GM12878 (cell line): Measurements from ENCODE around the gene TMEM255B.

Experiments
- BHLHE40 ChIP-seq, 2 experiments: fragments of 450-650 bp in 1 of 2; IDR thresholded peaks; 2 replicates each; pipeline ENCODE4 v1.6.1; 2011 to 2017; ENCODE audit warnings: low read depth in 2 of 2, borderline replicate concordance in 1 of 2, improper control_type of control experiment in 1 of 2, low read length in 1 of 2, mild to moderate bottlenecking in 1 of 2
- CTCF ChIP-seq, 3 experiments: IDR thresholded peaks in 2 of 3; conservative IDR thresholded peaks in 1 of 3; 2 replicates each; pipeline ENCODE4 v1.5.1; 2011; ENCODE audit warnings: low read depth in 3 of 3, low read length in 3 of 3, mild to moderate bottlenecking in 3 of 3, control low read depth in 2 of 3, moderate library complexity in 2 of 3, inconsistent platforms in 1 of 3, mixed read lengths in 1 of 3; ENCODE audit not compliant: control insufficient read depth in 2 of 3, insufficient read depth in 1 of 3; ENCODE audit errors: extremely low read depth in 1 of 3
- DPF2 ChIP-seq: fragments of 450-650 bp; IDR thresholded peaks from 2 replicates; pipeline ENCODE4 v1.6.1; 2017; ENCODE audit warnings: mild to moderate bottlenecking
- KDM1A ChIP-seq: fragments of 200-600 bp; sonication (generic); IDR thresholded peaks from 2 replicates; pipeline ENCODE4 v1.6.1; 2016; ENCODE audit warnings: borderline replicate concordance
- POLR2A ChIP-seq: IDR thresholded peaks from 2 replicates; pipeline ENCODE4 v1.6.1; 2011; ENCODE audit warnings: low read depth, mild to moderate bottlenecking, low read length
- TARDBP ChIP-seq: IDR thresholded peaks from 2 replicates; pipeline ENCODE4 v1.6.1; 2016; ENCODE audit warnings: borderline replicate concordance

GRCh38 chr13:113843063-113843654 is 84.1 kb downstream of the TMEM255B start:
- TF ChIP-seq POLR2A (no peak), CTCF (IDR thresholded peaks at IDR 0.05 in 2 of 3, conservative IDR thresholded peaks at IDR 0.05 in 1 of 3; ENCODE audit: control insufficient read depth in 2 of 3, extremely low read depth in 1 of 3, insufficient read depth in 1 of 3, low read depth in 3 of 3, low read length in 3 of 3) (no peak), DPF2 (no peak), TARDBP (no peak), KDM1A (no peak), BHLHE40 (IDR thresholded peaks at IDR 0.05; ENCODE audit: borderline replicate concordance in 1 of 2, low read depth in 2 of 2, low read length in 1 of 2) (no peak)
